Measurements from ENCODE around the gene TNFRSF14. TPM values are rescaled to one million over a fixed set of nuclear protein-coding genes. Genes with fewer than 3 reads are reported as not detected.

Gene TNFRSF14
- total RNA-seq, 1 donor from 2014 or later = 16.0 TPM

GRCh38 chr1:2534687-2535441 is 21.3 kb upstream of the TNFRSF14 start:
- intact Hi-C loops (cut with DNase I) = no loop called here

GRCh38 chr1:2535455-2535854 is 20.7 kb upstream of the TNFRSF14 start:
- no peak for DNase-seq

More at GRCh38 chr1:2534687-2535441, 21.3 kb upstream of the TNFRSF14 start:
- ATAC-seq (ENCODE audit: poor library complexity) (no peak), DNase-seq (no peak)

GRCh38 chr1:2535981-2536380 is 20.2 kb upstream of the TNFRSF14 start:
- ATAC-seq (ENCODE audit: poor library complexity) = no peak
- intact Hi-C loops (cut with DNase I) = no loop called here
- DNase-seq = no peak

More at GRCh38 chr1:2535455-2535854, 20.7 kb upstream of the TNFRSF14 start:
- intact Hi-C loops (cut with DNase I) = no loop called here
- ATAC-seq (ENCODE audit: poor library complexity) = no peak

GRCh38 chr1:2537784-2538115 is 18.4 kb upstream of the TNFRSF14 start:
- ATAC-seq (ENCODE audit: poor library complexity) (no peak), DNase-seq (no peak)
- intact Hi-C loops (cut with DNase I) = no loop called here

GRCh38 chr1:2538376-2538775 is 17.8 kb upstream of the TNFRSF14 start:
- no peak for ATAC-seq (ENCODE audit: poor library complexity)
- DNase-seq = no peak
- intact Hi-C loops (cut with DNase I) = no loop called here

GRCh38 chr1:2538872-2539271 is 17.3 kb upstream of the TNFRSF14 start:
- DNase-seq (no peak), ATAC-seq (ENCODE audit: poor library complexity) (no peak)
- intact Hi-C loops (cut with DNase I) = no loop called here

- intact Hi-C loops (cut with DNase I) = no loop called here
- ATAC-seq (ENCODE audit: poor library complexity) (no peak), DNase-seq (no peak)
Measured at GRCh38 chr1:2539312-2539907, 16.8 kb upstream of the TNFRSF14 start.

GRCh38 chr1:2540816-2541492 is 15.2 kb upstream of the TNFRSF14 start:
- intact Hi-C loops (cut with DNase I) = no loop called here
- ATAC-seq (ENCODE audit: poor library complexity) = no peak
- no peak for DNase-seq

- intact Hi-C loops (cut with DNase I) = no loop called here
- DNase-seq (peak; percentile 80), ATAC-seq (ENCODE audit: poor library complexity) (no peak)
Measured at GRCh38 chr1:2541619-2542245, 14.4 kb upstream of the TNFRSF14 start.

- no peak for DNase-seq
- ATAC-seq (ENCODE audit: poor library complexity) = no peak
- intact Hi-C loops (cut with DNase I) = no loop called here
Measured at GRCh38 chr1:2542246-2542915, 13.8 kb upstream of the TNFRSF14 start.

GRCh38 chr1:2543543-2544092 is 12.6 kb upstream of the TNFRSF14 start:
- intact Hi-C loops (cut with DNase I) = no loop called here
- ATAC-seq (ENCODE audit: poor library complexity) = no peak
- no peak for DNase-seq

GRCh38 chr1:2544093-2544874 is 11.9 kb upstream of the TNFRSF14 start:
- no peak for DNase-seq
- ATAC-seq (ENCODE audit: poor library complexity) = no peak
- intact Hi-C loops (cut with DNase I) = no loop called here

GRCh38 chr1:2544875-2545640 is 11.1 kb upstream of the TNFRSF14 start:
- ATAC-seq (ENCODE audit: poor library complexity) (no peak), DNase-seq (no peak)
- intact Hi-C loops (cut with DNase I) = no loop called here

GRCh38 chr1:2545754-2546514 is 10.2 kb upstream of the TNFRSF14 start:
- peak; percentile 93 for DNase-seq
- intact Hi-C loops (cut with DNase I) = loop anchor here (2.0 kb wide), 1 partner anchor 131 kb away; no protein-coding TSS in a partner anchor
- ATAC-seq (ENCODE audit: poor library complexity) = peak; percentile 68

GRCh38 chr1:2546515-2547209 is 9.5 kb upstream of the TNFRSF14 start:
- intact Hi-C loops (cut with DNase I) = loop anchor here (2.0 kb wide), 1 partner anchor 132 kb away; no protein-coding TSS in a partner anchor
- DNase-seq = peak; percentile 89
- peak; percentile 67 for ATAC-seq (ENCODE audit: poor library complexity)
